ENCODE data around the gene RBM33. TPM values are rescaled to one million over a fixed set of nuclear protein-coding genes. Genes with fewer than 3 reads are reported as not detected.

RBM33 gene
- total and polyA plus RNA-seq, 2 of the 8 experiments (the other 6 are each of a cell fraction or from before 2014, with no cell fraction given): 16.5 to 64.6 TPM

DNA sequence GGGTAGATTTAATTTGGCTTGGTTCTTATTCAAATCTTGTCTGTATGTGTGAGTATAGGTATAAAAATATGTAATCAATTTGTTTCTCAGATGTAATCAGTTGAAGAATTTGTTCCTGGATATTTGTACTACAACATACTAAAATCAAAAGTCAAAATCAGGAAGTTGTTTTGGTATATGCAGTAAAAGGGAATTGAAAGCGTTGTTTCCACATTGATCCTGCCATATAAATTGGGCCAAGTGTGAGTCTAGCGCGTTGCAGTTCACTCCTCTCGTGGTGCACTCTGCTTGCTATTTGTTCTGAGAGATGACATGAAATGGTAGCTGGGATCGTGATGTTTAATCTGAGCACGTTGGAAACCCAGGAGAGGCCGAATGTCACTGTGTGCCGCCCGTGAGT lies 111.9 kb downstream of the RBM33 start (continued):
- no peak for TF ChIP-seq USF2 (IDR thresholded peaks at IDR 0.05; ENCODE audit: low read length)
- TF ChIP-seq RFX5 (IDR thresholded peaks at IDR 0.05; ENCODE audit: borderline replicate concordance, low read depth, low read length): no peak
- TF ChIP-seq TEAD4 (IDR thresholded peaks at IDR 0.05; ENCODE audit: low read depth, low read length): no peak
- no peak for TF ChIP-seq RBBP5 (IDR thresholded peaks at IDR 0.05; ENCODE audit: borderline replicate concordance, low read depth, low read length)
- TF ChIP-seq, protein P1, sequence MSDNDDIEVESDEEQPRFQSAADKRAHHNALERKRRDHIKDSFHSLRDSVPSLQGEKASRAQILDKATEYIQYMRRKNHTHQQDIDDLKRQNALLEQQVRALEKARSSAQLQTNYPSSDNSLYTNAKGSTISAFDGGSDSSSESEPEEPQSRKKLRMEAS (IDR thresholded peaks at IDR 0.05): no peak
- TF ChIP-seq PHF8 (conservative IDR thresholded peaks at IDR 0.05; ENCODE audit: low read depth, low read length): no peak
- TF ChIP-seq ZNF274 (IDR thresholded peaks at IDR 0.05; ENCODE audit: borderline replicate concordance, extremely low read depth, low read length): no peak
- no peak for TF ChIP-seq GABPA (IDR thresholded peaks at IDR 0.05; ENCODE audit: borderline replicate concordance, insufficient read depth, low read length)
- no peak for TF ChIP-seq KDM5A (IDR thresholded peaks at IDR 0.05; ENCODE audit: low read length)
